H1 (cell line): Measurements from ENCODE around the gene SHH. TPM values are rescaled to one million over a fixed set of nuclear protein-coding genes. Genes with fewer than 3 reads are reported as not detected.
A peak's percentile ranks its signal among the peaks of the same experiment; 100 is the strongest.

Experiments
- CTCF ChIA-PET: fragments of 300-600 bp; sonication (Branson Sonifier 250); formaldehyde crosslinking; loops from one replicate; lab custom pipeline; 2021; ENCODE audit not compliant: partially characterized antibody; lab: Charles Lee
- POLR2A ChIA-PET: fragments of 300-600 bp; sonication (Branson Sonifier 250); formaldehyde crosslinking; loops from one replicate; lab custom pipeline; 2021; ENCODE audit warnings: inconsistent platforms; ENCODE audit not compliant: partially characterized antibody; lab: Charles Lee
- DNase-seq, 2 experiments: peaks; one replicate each; pipeline versions ENCODE4 v3.0.0 to v3.0.0-alpha.2; 2010 to 2022; ENCODE audit warnings: low spot score in 2 of 2, low read depth in 1 of 2, mixed read lengths in 1 of 2
- FAIRE-seq: peaks from 2 replicates; lab custom pipeline; 2011; peaks lifted over from hg19 to GRCh38; lab: Jason Lieb, UNC
- H2AFZ ChIP-seq: 2 replicates; pipeline ENCODE4 v1.8.1; 2012; ENCODE audit warnings: low read length, inconsistent platforms
- H2AK5ac ChIP-seq: 2 replicates; pipeline ENCODE4 v1.6.1; 2013; ENCODE audit warnings: low read depth, low read length
- H2BK120ac ChIP-seq: replicated peaks from 2 replicates; pipeline ENCODE3; 2013; ENCODE audit warnings: low read depth, low read length, inconsistent platforms
- H2BK12ac ChIP-seq: 2 replicates; pipeline ENCODE4 v1.6.1; 2013; ENCODE audit warnings: low read depth, low read length
- H2BK15ac ChIP-seq: 2 replicates; pipeline ENCODE4 v1.6.1; 2013; ENCODE audit warnings: low read length
- H2BK20ac ChIP-seq: 2 replicates; pipeline ENCODE4 v1.6.1; 2013; ENCODE audit warnings: low read length
- H2BK5ac ChIP-seq: 2 replicates; pipeline ENCODE4 v1.6.1; 2013; ENCODE audit warnings: low read depth, low read length
- H3K14ac ChIP-seq: 2 replicates; pipeline ENCODE4 v1.6.1; 2013; ENCODE audit warnings: inconsistent platforms; ENCODE audit not compliant: insufficient read length
- H3K18ac ChIP-seq: 2 replicates; pipeline ENCODE4 v1.6.1; 2013; ENCODE audit warnings: low read length; ENCODE audit errors: extremely low read depth
- H3K23ac ChIP-seq: 2 replicates; pipeline ENCODE4 v1.6.1; 2013; ENCODE audit warnings: inconsistent platforms; ENCODE audit not compliant: insufficient read length
- H3K23me2 ChIP-seq: 2 replicates; pipeline ENCODE4 v1.6.1; 2013; ENCODE audit warnings: low read depth, low read length
- H3K27ac ChIP-seq: 2 replicates; pipeline ENCODE4 v1.6.1; 2011; ENCODE audit warnings: low read depth, low read length, inconsistent platforms
- H3K27me3 ChIP-seq, 4 experiments: replicated peaks in 1 of 4; 1 replicate in 1 of 4; 2 replicates in 3 of 4; pipeline versions ENCODE4 v1.6.1 to v1.8.1; 2011 to 2013; ENCODE audit warnings: low read length in 3 of 4, mild to moderate bottlenecking in 3 of 4, inconsistent platforms in 2 of 4, mixed read lengths in 2 of 4, moderate library complexity in 1 of 4; ENCODE audit not compliant: control insufficient read depth in 3 of 4, insufficient read depth in 3 of 4; ENCODE audit errors: extremely low read depth in 1 of 4
- H3K36me3 ChIP-seq, 4 experiments: 2 replicates each; pipeline versions ENCODE4 v1.6.1 to v1.8.1; 2011 to 2013; ENCODE audit warnings: mild to moderate bottlenecking in 4 of 4, low read length in 3 of 4, moderate library complexity in 2 of 4, control low read depth in 1 of 4, inconsistent platforms in 1 of 4; ENCODE audit not compliant: insufficient read depth in 4 of 4, control insufficient read depth in 2 of 4
- H3K4ac ChIP-seq: replicated peaks from 2 replicates; pipeline ENCODE3; 2013; ENCODE audit warnings: low read length, low read depth, mixed read lengths, inconsistent platforms; ENCODE audit not compliant: insufficient read length
- H3K4me1 ChIP-seq, 4 experiments: replicated peaks in 1 of 4; 1 replicate in 1 of 4; 2 replicates in 3 of 4; pipeline versions ENCODE4 v1.6.1 to v1.8.1; 2011 to 2013; ENCODE audit warnings: low read length in 3 of 4, inconsistent platforms in 2 of 4, mixed read lengths in 1 of 4; ENCODE audit not compliant: insufficient read depth in 4 of 4, control insufficient read depth in 3 of 4
- H3K4me2 ChIP-seq, 2 experiments: 2 replicates each; pipeline versions ENCODE4 v1.6.1 to v1.8.1; 2011 to 2013; ENCODE audit warnings: low read depth in 2 of 2, low read length in 2 of 2, control low read depth in 1 of 2, inconsistent platforms in 1 of 2, mild to moderate bottlenecking in 1 of 2; ENCODE audit not compliant: insufficient read depth in 1 of 2
- H3K4me3 ChIP-seq, 4 experiments: fragments of 200-600, 300-600 bp in 1 of 4; sonication (generic), shearing (Covaris generic), sonication (Bioruptor Twin) in 1 of 4; 2 replicates each; pipeline versions ENCODE4 v1.5.1 to v1.8.1; 2011 to 2016; ENCODE audit warnings: low read length in 4 of 4, low read depth in 3 of 4, control low read depth in 2 of 4, inconsistent platforms in 2 of 4, mild to moderate bottlenecking in 2 of 4, mixed read lengths in 1 of 4, moderate library complexity in 1 of 4; ENCODE audit not compliant: insufficient read depth in 2 of 4; ENCODE audit errors: extremely low read depth in 1 of 4
- H3K56ac ChIP-seq: replicated peaks from 2 replicates; pipeline ENCODE3; 2013; ENCODE audit warnings: low read depth, mild to moderate bottlenecking, mixed read lengths, low read length, inconsistent platforms; ENCODE audit not compliant: insufficient read length
- H3K79me1 ChIP-seq: 2 replicates; pipeline ENCODE4 v1.6.1; 2013; ENCODE audit warnings: low read depth, low read length, control low read depth
- H3K79me2 ChIP-seq, 2 experiments: 2 replicates each; pipeline versions ENCODE4 v1.6.1 to v1.8.1; 2012 to 2013; ENCODE audit warnings: low read length in 2 of 2, mild to moderate bottlenecking in 2 of 2, inconsistent platforms in 1 of 2; ENCODE audit not compliant: insufficient read depth in 2 of 2, control insufficient read depth in 1 of 2
- H3K9ac ChIP-seq, 4 experiments: replicated peaks in 1 of 4; 1 replicate in 1 of 4; 2 replicates in 3 of 4; pipeline versions ENCODE4 v1.6.1 to v1.8.1; 2011 to 2013; ENCODE audit warnings: low read depth in 3 of 4, low read length in 3 of 4, control low read depth in 2 of 4, mild to moderate bottlenecking in 2 of 4, moderate library complexity in 2 of 4, inconsistent platforms in 1 of 4; ENCODE audit errors: extremely low read depth in 1 of 4
- H3K9me3 ChIP-seq, 2 experiments: 2 replicates each; pipeline versions ENCODE4 v1.6.1 to v1.8.1; 2012 to 2013; ENCODE audit warnings: mild to moderate bottlenecking in 2 of 2, moderate library complexity in 2 of 2, control low read depth in 1 of 2, inconsistent platforms in 1 of 2, low read depth in 1 of 2, low read length in 1 of 2, mixed read lengths in 1 of 2; ENCODE audit not compliant: insufficient read depth in 2 of 2
- H4K20me1 ChIP-seq, 2 experiments: replicated peaks in 1 of 2; 2 replicates each; pipeline versions ENCODE3 to v1.8.1; 2011 to 2013; ENCODE audit warnings: inconsistent platforms in 2 of 2, low read length in 2 of 2, mild to moderate bottlenecking in 1 of 2; ENCODE audit not compliant: insufficient read depth in 2 of 2, control insufficient read depth in 1 of 2
- H4K5ac ChIP-seq: 2 replicates; pipeline ENCODE4 v1.6.1; 2013; ENCODE audit warnings: low read length, low read depth, mixed read lengths, inconsistent platforms; ENCODE audit not compliant: insufficient read length
- H4K8ac ChIP-seq: 2 replicates; pipeline ENCODE4 v1.8.0; 2013; ENCODE audit warnings: mild to moderate bottlenecking, moderate library complexity, low read length, inconsistent platforms; ENCODE audit not compliant: insufficient read depth; ENCODE audit errors: extremely low read depth
- H4K91ac ChIP-seq: replicated peaks from 2 replicates; pipeline ENCODE3; 2013; ENCODE audit warnings: low read length, mixed read lengths, inconsistent platforms; ENCODE audit not compliant: insufficient read length
- EGR1 ChIP-seq: IDR thresholded peaks from 2 replicates; pipeline ENCODE4 v1.6.1; 2011; ENCODE audit warnings: low read depth, low read length, borderline replicate concordance
- FOSL1 ChIP-seq: IDR thresholded peaks from 2 replicates; pipeline ENCODE4 v1.6.1; 2011; ENCODE audit warnings: mild to moderate bottlenecking, low read depth, low read length, moderate library complexity; ENCODE audit not compliant: insufficient read depth
- RAD21 ChIP-seq, 2 experiments: IDR thresholded peaks in 1 of 2; conservative IDR thresholded peaks in 1 of 2; 2 replicates each; pipeline ENCODE4 v1.6.1; 2011; ENCODE audit warnings: low read depth in 2 of 2, low read length in 2 of 2, improper control_type of control experiment in 1 of 2, inconsistent platforms in 1 of 2, mild to moderate bottlenecking in 1 of 2, moderate library complexity in 1 of 2
- SAP30 ChIP-seq: fragments of 300-600 bp; sonication (generic); IDR thresholded peaks from 2 replicates; pipeline ENCODE4 v1.7.1; 2012; ENCODE audit warnings: low read length, moderate library complexity, mild to moderate bottlenecking, inconsistent platforms; ENCODE audit not compliant: insufficient read depth, insufficient replicate concordance
- SP4 ChIP-seq: IDR thresholded peaks from 2 replicates; pipeline ENCODE4 v1.6.1; 2012; ENCODE audit warnings: low read length, inconsistent platforms
- WGBS, 2 experiments: shearing (Covaris generic) in 1 of 2; methylation state at CpG; one replicate each; pipeline versions ENCODE4 v1.1.6 to v1.1.7; 2013 to 2015; ENCODE audit warnings: low lambda C conversion rate in 2 of 2, mixed read lengths in 2 of 2, inconsistent platforms in 1 of 2, low coverage in 1 of 2, missing lambda C conversion rate in 1 of 2; ENCODE audit not compliant: insufficient replicate concordance in 2 of 2, insufficient coverage in 1 of 2, insufficient read length in 1 of 2; ENCODE audit errors: extremely low coverage in 1 of 2, missing lambda C conversion rate in 1 of 2; 5-methylcytosine and 5-hydroxymethylcytosine counted together
- polyA plus RNA-seq, 7 experiments: library from polyadenylated mRNA; depleted of rRNA in 3 of 7; stranded (reverse) in 5 of 7; unstranded in 2 of 7; fragments of >200 nt in 5 of 7; fragments of 200-250 nt in 2 of 7; gene quantifications; 1 replicate in 5 of 7; 2 replicates in 1 of 7; 4 replicates in 1 of 7; pipeline versions ENCODE4 v1.2.1 to v1.2.3, GENCODE V29; 2011 to 2013; ENCODE audit warnings: missing spikeins in 2 of 7, mixed read lengths in 2 of 7
- total RNA-seq: library from RNA; stranded (reverse); fragmentation: NEBNext Ultra II Directional; extraction: Animal tissue kit (Norgen Biotek cat#: 25700); gene quantifications from 2 replicates; pipeline ENCODE4 v1.2.1, GENCODE V29; 2021

The SHH gene
- total and polyA plus RNA-seq, 2 of the 8 experiments (the other 6 are each of a cell fraction or from before 2014, with no cell fraction given): not detected

DNA sequence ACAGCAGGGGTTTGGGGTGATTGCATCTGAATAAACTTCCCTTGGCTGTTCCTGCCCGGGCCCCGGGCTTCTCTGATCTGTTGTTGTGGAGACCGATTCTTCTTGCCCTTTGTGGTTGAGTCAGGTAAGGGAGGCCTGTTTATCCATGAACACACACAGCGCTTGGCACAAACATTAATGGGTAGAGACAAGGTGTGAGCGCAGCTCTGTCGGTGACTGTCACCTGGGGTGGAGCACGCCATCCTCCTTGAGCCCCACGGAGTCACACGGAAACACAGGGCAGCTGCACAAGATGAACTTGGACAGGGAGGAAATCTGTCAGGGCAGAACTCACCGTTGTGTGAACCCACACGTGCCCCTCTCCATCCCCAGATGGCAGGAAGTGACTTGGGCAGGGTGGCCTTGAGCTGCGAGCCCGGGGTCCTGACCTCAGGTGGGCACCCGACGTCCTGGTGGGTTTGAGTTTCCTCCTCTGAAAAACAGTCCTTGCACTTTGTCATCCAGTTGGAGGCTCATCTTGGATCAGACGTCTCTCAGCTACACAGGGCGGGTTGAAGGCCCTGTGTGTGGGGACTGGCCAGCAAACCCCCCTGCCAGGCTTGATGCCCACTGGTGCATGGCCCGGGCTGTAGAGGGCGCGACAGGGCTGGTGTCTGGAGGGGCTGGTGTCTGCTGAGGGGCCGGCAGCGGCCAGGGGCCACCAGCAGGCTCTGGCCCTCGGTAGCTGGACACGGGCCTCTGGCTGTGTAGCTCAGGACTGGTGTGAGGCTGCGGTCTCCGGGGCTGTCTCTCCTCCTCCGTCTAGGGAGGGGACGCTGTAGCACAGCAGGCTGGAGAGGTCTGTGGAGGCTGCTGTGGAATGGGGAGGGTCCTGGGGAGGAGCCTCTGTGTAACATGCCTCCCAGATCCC is 24.2 kb upstream of the SHH start:
- Histone ChIP-seq H3K23ac (no peak overlapping the region), H2AK5ac (no peak overlapping the region), H3K56ac (no peak overlapping the region), H2BK120ac (no peak overlapping the region), H3K23me2 (no peaks in the 10 kb centered on the region), H3K18ac (no peak overlapping the region; the same call in 1 of the 2 replicates), H3K9me3 (no peaks in the 10 kb centered on the region), H2BK20ac (no peak overlapping the region), H3K79me2 (no peaks in the 10 kb centered on the region), H2BK5ac (no peak overlapping the region), H4K20me1 (no peaks in the 10 kb centered on the region), H3K4ac (no peak overlapping the region), H2BK15ac (no peak overlapping the region), H3K4me2 (peak overlapping the region in 1 of 2 experiments; percentile 10; a peak in 1 of 4 replicates), H4K8ac (peak overlapping the region; percentile 90), H3K27ac (no peak overlapping the region), H4K5ac (peak overlapping the region; percentile 13), H3K36me3 (no peaks in the 10 kb centered on the region), H3K4me3 (no peak overlapping the region), H3K79me1 (no peaks in the 10 kb centered on the region), H3K9ac (no peak overlapping the region), H3K27me3 (no peaks in the 10 kb centered on the region), H4K91ac (no peak overlapping the region), H2AFZ (no peak overlapping the region), H3K14ac (no peak overlapping the region), H2BK12ac (peak overlapping the region; percentile 0; the same call in 1 of the 2 replicates), H3K4me1 (peaks cover 0 to 15% (median 8%) of the 10 kb centered on the region in 4 experiments; a peak in 5 of 7 replicates)
- DNase-seq (no peak), FAIRE-seq (no peak)
- 81% methylated on average over 23 of the region's 28 CpGs; no CpG with 5 or more reads in 1 of the 2 experiments for WGBS, 2 experiments
- ChIA-PET CTCF (interaction anchor here (1.2 kb wide), 1 partner anchor 15 kb away, joined by 3 read pairs; no protein-coding TSS in a partner anchor), POLR2A (no interaction called here)
- TF ChIP-seq SP4 (no peak), EGR1 (no peak), FOSL1 (no peak), RAD21 (IDR thresholded peaks at IDR 0.05 in 1 of 2, conservative IDR thresholded peaks at IDR 0.05 in 1 of 2; ENCODE audit: low read depth in 2 of 2, low read length in 2 of 2) (peak in 1 of 2 experiments; percentile 19; a peak in 2 of 4 replicates), SAP30 (no peak)
